IMR-90 (cell line): ENCODE data around the gene CDX1. TPM values are rescaled to one million over a fixed set of nuclear protein-coding genes. Genes with fewer than 3 reads are reported as not detected.

Source experiments
- ATAC-seq: fragments of 200-7000 bp; cut with Tn5 transposase; 2 replicates; pipeline ENCODE4 v1.9.1; 2020; ENCODE audit warnings: low read depth, mild to moderate bottlenecking, moderate library complexity
- BruUV-seq: library from RNA; stranded (reverse); fragments of 400-500 nt; replicated peaks from 2 replicates; lab custom pipeline; 2021; lab: Mats Ljungman, UMichigan
- CTCF ChIA-PET: fragments of 300-600 bp; formaldehyde crosslinking; extraction: SDS; loops from one replicate; lab custom pipeline; 2021; ENCODE audit warnings: antibody characterized with exemption; lab: Yijun Ruan, JAX
- POLR2A ChIA-PET: fragments of 300-600 bp; sonication (Branson Sonifier 250); formaldehyde crosslinking; loops from one replicate; lab custom pipeline; 2022; ENCODE audit warnings: antibody characterized with exemption; ENCODE audit not compliant: unreplicated experiment; lab: Charles Lee
- DNase-seq: peaks from one replicate; pipeline ENCODE4 v3.0.0; 2013
- H2AFZ ChIP-seq: replicated peaks from 2 replicates; pipeline ENCODE3; 2013; ENCODE audit warnings: low read length, mild to moderate bottlenecking; ENCODE audit not compliant: poor library complexity
- H2AK5ac ChIP-seq: 2 replicates; pipeline ENCODE4 v1.6.1; 2013; ENCODE audit warnings: low read depth, low read length, inconsistent platforms
- H2AK9ac ChIP-seq: replicated peaks from 2 replicates; pipeline ENCODE3; 2013; ENCODE audit warnings: mild to moderate bottlenecking, low read depth, low read length, moderate library complexity; ENCODE audit not compliant: poor library complexity
- H2BK120ac ChIP-seq: 2 replicates; pipeline ENCODE4 v1.6.1; 2013; ENCODE audit warnings: low read depth, low read length, inconsistent platforms
- H2BK15ac ChIP-seq: 3 replicates; pipeline ENCODE4 v1.6.1; 2013; ENCODE audit warnings: low read depth, low read length, inconsistent platforms
- H2BK20ac ChIP-seq: 2 replicates; pipeline ENCODE4 v1.6.1; 2013; ENCODE audit warnings: low read depth, mild to moderate bottlenecking, inconsistent platforms, low read length, moderate library complexity
- H2BK5ac ChIP-seq: 2 replicates; pipeline ENCODE4 v1.6.1; 2013; ENCODE audit warnings: mild to moderate bottlenecking, low read depth, low read length, inconsistent platforms; ENCODE audit not compliant: poor library complexity, severe bottlenecking
- H3K14ac ChIP-seq: replicated peaks from 2 replicates; pipeline ENCODE4 v1.6.1; 2013; ENCODE audit warnings: low read depth, low read length, inconsistent platforms
- H3K18ac ChIP-seq: 2 replicates; pipeline ENCODE4 v1.6.1; 2013; ENCODE audit warnings: low read depth, low read length, control low read depth
- H3K23ac ChIP-seq: 2 replicates; pipeline ENCODE4 v1.6.1; 2013; ENCODE audit warnings: low read depth, low read length, inconsistent platforms
- H3K27ac ChIP-seq: 2 replicates; pipeline ENCODE4 v1.5.1; 2013; ENCODE audit warnings: mild to moderate bottlenecking, control low read depth, low read length; ENCODE audit not compliant: insufficient read depth
- H3K27me3 ChIP-seq: 2 replicates; pipeline ENCODE4 v1.6.1; 2013; ENCODE audit warnings: low read length; ENCODE audit not compliant: control insufficient read depth, insufficient read depth
- H3K36me3 ChIP-seq: 2 replicates; pipeline ENCODE4 v1.6.1; 2013; ENCODE audit warnings: low read length, mixed read lengths; ENCODE audit not compliant: control insufficient read depth, insufficient read depth
- H3K4ac ChIP-seq: 2 replicates; pipeline ENCODE4 v1.6.1; 2013; ENCODE audit warnings: low read depth, low read length, inconsistent platforms
- H3K4me1 ChIP-seq: 2 replicates; pipeline ENCODE4 v1.6.1; 2013; ENCODE audit warnings: low read length, mixed read lengths; ENCODE audit not compliant: control insufficient read depth, insufficient read depth
- H3K4me2 ChIP-seq: 2 replicates; pipeline ENCODE4 v1.6.1; 2013; ENCODE audit warnings: low read depth, mild to moderate bottlenecking, control low read depth, low read length, moderate library complexity
- H3K4me3 ChIP-seq: 2 replicates; pipeline ENCODE4 v1.5.1; 2013; ENCODE audit warnings: low read depth, mild to moderate bottlenecking, control low read depth, low read length, moderate library complexity; ENCODE audit not compliant: insufficient read depth
- H3K56ac ChIP-seq: 2 replicates; pipeline ENCODE4 v1.6.1; 2013; ENCODE audit warnings: low read length, inconsistent platforms; ENCODE audit not compliant: insufficient read depth; ENCODE audit errors: extremely low read depth
- H3K79me1 ChIP-seq, 2 experiments: 2 replicates each; pipeline ENCODE4 v1.6.1; 2013; ENCODE audit warnings: low read length in 2 of 2, inconsistent platforms in 1 of 2, low read depth in 1 of 2
- H3K9ac ChIP-seq: 2 replicates; pipeline ENCODE4 v1.6.1; 2013; ENCODE audit warnings: low read depth, low read length, control low read depth
- H3K9me1 ChIP-seq: 2 replicates; pipeline ENCODE4 v1.6.1; 2013; ENCODE audit warnings: low read length, inconsistent platforms; ENCODE audit not compliant: insufficient read depth
- H3K9me3 ChIP-seq: 2 replicates; pipeline ENCODE4 v1.6.1; 2013; ENCODE audit warnings: low read length; ENCODE audit not compliant: control insufficient read depth, insufficient read depth
- H4K20me1 ChIP-seq: 2 replicates; pipeline ENCODE4 v1.6.1; 2013; ENCODE audit warnings: low read length, inconsistent platforms; ENCODE audit not compliant: insufficient read depth
- H4K5ac ChIP-seq: 2 replicates; pipeline ENCODE4 v1.6.1; 2013; ENCODE audit warnings: mild to moderate bottlenecking, low read depth, low read length, control low read depth
- H4K8ac ChIP-seq, 2 experiments: 2 replicates each; pipeline ENCODE4 v1.6.1; 2013; ENCODE audit warnings: low read depth in 2 of 2, low read length in 2 of 2, control low read depth in 1 of 2, inconsistent platforms in 1 of 2
- H4K91ac ChIP-seq: 2 replicates; pipeline ENCODE4 v1.6.1; 2013; ENCODE audit warnings: low read depth, low read length, inconsistent platforms; ENCODE audit not compliant: insufficient read depth
- BHLHE40 ChIP-seq: fragments of 150-350 bp; IDR thresholded peaks from 2 replicates; pipeline ENCODE4 v1.6.1; 2016; ENCODE audit warnings: mild to moderate bottlenecking, low read depth, low read length
- CEBPB ChIP-seq: IDR thresholded peaks from 2 replicates; pipeline ENCODE4 v1.6.1; 2012; ENCODE audit warnings: low read depth, low read length, improper control_type of control experiment
- CHD1 ChIP-seq: IDR thresholded peaks from 2 replicates; pipeline ENCODE4 v1.6.1; 2012; ENCODE audit warnings: low read depth, low read length, improper control_type of control experiment
- FOS ChIP-seq: fragments of 150-350 bp; IDR thresholded peaks from 2 replicates; pipeline ENCODE4 v1.6.1; 2016; ENCODE audit warnings: low read depth, low read length
- MAFK ChIP-seq: IDR thresholded peaks from 2 replicates; pipeline ENCODE4 v1.6.1; 2012; ENCODE audit warnings: low read depth, low read length, improper control_type of control experiment
- MAZ ChIP-seq: IDR thresholded peaks from 2 replicates; pipeline ENCODE4 v1.6.1; 2012; ENCODE audit warnings: low read depth, mild to moderate bottlenecking, low read length, improper control_type of control experiment, moderate library complexity, borderline replicate concordance
- MXI1 ChIP-seq: IDR thresholded peaks from 2 replicates; pipeline ENCODE4 v1.6.1; 2012; ENCODE audit warnings: low read depth, mild to moderate bottlenecking, low read length, moderate library complexity, borderline replicate concordance
- NFE2L2 ChIP-seq: fragments of 150-350 bp; IDR thresholded peaks from 2 replicates; pipeline ENCODE4 v1.6.1; 2016; ENCODE audit warnings: low read depth, mild to moderate bottlenecking, low read length
- POLR2A ChIP-seq: IDR thresholded peaks from 2 replicates; pipeline ENCODE4 v1.6.1; 2012; ENCODE audit warnings: mild to moderate bottlenecking, low read depth, low read length
- RAD21 ChIP-seq: IDR thresholded peaks from 2 replicates; pipeline ENCODE4 v1.6.1; 2012; ENCODE audit warnings: low read length, improper control_type of control experiment
- RCOR1 ChIP-seq: IDR thresholded peaks from 2 replicates; pipeline ENCODE4 v1.6.1; 2012; ENCODE audit warnings: mild to moderate bottlenecking, low read length, improper control_type of control experiment; ENCODE audit not compliant: insufficient replicate concordance
- RFX5 ChIP-seq: IDR thresholded peaks from 2 replicates; pipeline ENCODE4 v1.8.0; 2012; ENCODE audit warnings: low read depth, mild to moderate bottlenecking, low read length, moderate library complexity
- SMC3 ChIP-seq: fragments of 150-350 bp; IDR thresholded peaks from 2 replicates; pipeline ENCODE4 v1.6.1; 2016; ENCODE audit warnings: low read depth, mild to moderate bottlenecking, antibody characterized with exemption, low read length, moderate library complexity
- WGBS, 2 experiments: methylation state at CpG; one replicate each; pipeline versions ENCODE4 v1.1.5 to v1.1.7; 2013; ENCODE audit warnings: missing lambda C conversion rate in 2 of 2; ENCODE audit not compliant: insufficient read length in 1 of 2; ENCODE audit errors: extremely low coverage in 2 of 2; 5-methylcytosine and 5-hydroxymethylcytosine counted together
- dilution Hi-C: fragments of 300-500 bp; cut with HindIII; formaldehyde crosslinking; loops from one replicate; pipeline ENCODE4 v1.14.3; 2018; ENCODE audit warnings: low sequenced_read_pairs; ENCODE audit not compliant: unreplicated experiment
- in situ Hi-C: fragments of 300-500 bp; cut with MboI; formaldehyde crosslinking; loops from 3 replicates; pipeline ENCODE4 v1.14.3; 2019; ENCODE audit warnings: low sequenced_read_pairs, inconsistent platforms, mixed read lengths
- intact Hi-C: fragments of 100-400 bp; cut with micrococcal nuclease; formaldehyde crosslinking; loops from 2 replicates; pipeline ENCODE4 v1.10.0; 2022
- polyA plus RNA-seq, 3 experiments: library from polyadenylated mRNA; depleted of rRNA; stranded (reverse); fragments of >200 nt; gene quantifications; 2 replicates each; pipeline ENCODE4 v1.2.3, GENCODE V29; 2012; ENCODE audit warnings: low replicate concordance in 1 of 3
- total RNA-seq: library from RNA; depleted of rRNA; stranded (reverse); fragments of >200 nt; gene quantifications from 2 replicates; pipeline ENCODE4 v1.2.3, GENCODE V29; 2012
- TF ChIP-seq, protein P1 (sequence below): conservative IDR thresholded peaks from 2 replicates; pipeline ENCODE4 v1.5.1; 2012; ENCODE audit warnings: mild to moderate bottlenecking, low read depth, low read length, improper control_type of control experiment
- TF ChIP-seq, protein P2 (sequence below): fragments of 150-350 bp; IDR thresholded peaks from 2 replicates; pipeline ENCODE4 v1.6.1; 2017; ENCODE audit warnings: mild to moderate bottlenecking, antibody characterized with exemption, low read length, low read depth
- TF ChIP-seq, protein P3 (sequence below): fragments of 150-350 bp; IDR thresholded peaks from 2 replicates; pipeline ENCODE4 v1.6.1; 2016; ENCODE audit warnings: low read depth, mild to moderate bottlenecking, low read length, moderate library complexity, borderline replicate concordance

The CDX1 gene
- total and polyA plus RNA-seq, 2 of the 4 experiments (the other 2 are of a cell fraction): 0.18 to 0.24 TPM

GRCh38 chr5:150195736-150196485 is 29.3 kb downstream of the CDX1 start:
- Histone ChIP-seq H2AK5ac (no peak overlapping the region), H3K23ac (no peak overlapping the region), H3K9me1 (no peaks in the 10 kb centered on the region; the same call in 1 of the 2 replicates), H3K4me3 (no peak overlapping the region), H3K9ac (no peak overlapping the region), H3K36me3 (no peaks in the 10 kb centered on the region), H2BK5ac (no peak overlapping the region), H3K4me1 (no peaks in the 10 kb centered on the region), H3K4me2 (no peak overlapping the region), H3K27me3 (peaks cover 77% of the 10 kb centered on the region), H2BK15ac (no peak overlapping the region), H2BK20ac (no peak overlapping the region), H2AFZ (no peak overlapping the region), H3K18ac (no peak overlapping the region), H2BK120ac (no peak overlapping the region), H4K91ac (no peak overlapping the region), H3K56ac (no peak overlapping the region), H3K9me3 (peaks cover 2% of the 10 kb centered on the region; the same call in 1 of the 2 replicates), H3K27ac (no peak overlapping the region), H3K14ac (no peak overlapping the region), H4K20me1 (no peaks in the 10 kb centered on the region), H3K4ac (no peak overlapping the region), H2AK9ac (no peak overlapping the region), H3K79me1 (no peaks in the 10 kb centered on the region), H4K8ac (no peak overlapping the region), H4K5ac (no peak overlapping the region)
- no CpG with 5 or more reads among the region's 9 CpGs for WGBS, 2 experiments
- dilution Hi-C loops (no loop called here), intact Hi-C loops (no loop called here), in situ Hi-C loops (no loop called here)
- POLR2A ChIA-PET: no interaction called here
- DNase-seq (no peak), ATAC-seq (no peak)
- no TSS peak for BruUV-seq
- TF ChIP-seq RFX5: no peak
- TF ChIP-seq BHLHE40: no peak
- no peak for TF ChIP-seq NFE2L2
- TF ChIP-seq, protein P1, sequence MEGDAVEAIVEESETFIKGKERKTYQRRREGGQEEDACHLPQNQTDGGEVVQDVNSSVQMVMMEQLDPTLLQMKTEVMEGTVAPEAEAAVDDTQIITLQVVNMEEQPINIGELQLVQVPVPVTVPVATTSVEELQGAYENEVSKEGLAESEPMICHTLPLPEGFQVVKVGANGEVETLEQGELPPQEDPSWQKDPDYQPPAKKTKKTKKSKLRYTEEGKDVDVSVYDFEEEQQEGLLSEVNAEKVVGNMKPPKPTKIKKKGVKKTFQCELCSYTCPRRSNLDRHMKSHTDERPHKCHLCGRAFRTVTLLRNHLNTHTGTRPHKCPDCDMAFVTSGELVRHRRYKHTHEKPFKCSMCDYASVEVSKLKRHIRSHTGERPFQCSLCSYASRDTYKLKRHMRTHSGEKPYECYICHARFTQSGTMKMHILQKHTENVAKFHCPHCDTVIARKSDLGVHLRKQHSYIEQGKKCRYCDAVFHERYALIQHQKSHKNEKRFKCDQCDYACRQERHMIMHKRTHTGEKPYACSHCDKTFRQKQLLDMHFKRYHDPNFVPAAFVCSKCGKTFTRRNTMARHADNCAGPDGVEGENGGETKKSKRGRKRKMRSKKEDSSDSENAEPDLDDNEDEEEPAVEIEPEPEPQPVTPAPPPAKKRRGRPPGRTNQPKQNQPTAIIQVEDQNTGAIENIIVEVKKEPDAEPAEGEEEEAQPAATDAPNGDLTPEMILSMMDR: no peak
- no peak for TF ChIP-seq SMC3
- TF ChIP-seq MAZ: no peak
- no peak for TF ChIP-seq CEBPB
- TF ChIP-seq RCOR1: no peak
- no peak for TF ChIP-seq POLR2A
- no peak for TF ChIP-seq MXI1
- no peak for TF ChIP-seq CHD1
- TF ChIP-seq, protein P2, sequence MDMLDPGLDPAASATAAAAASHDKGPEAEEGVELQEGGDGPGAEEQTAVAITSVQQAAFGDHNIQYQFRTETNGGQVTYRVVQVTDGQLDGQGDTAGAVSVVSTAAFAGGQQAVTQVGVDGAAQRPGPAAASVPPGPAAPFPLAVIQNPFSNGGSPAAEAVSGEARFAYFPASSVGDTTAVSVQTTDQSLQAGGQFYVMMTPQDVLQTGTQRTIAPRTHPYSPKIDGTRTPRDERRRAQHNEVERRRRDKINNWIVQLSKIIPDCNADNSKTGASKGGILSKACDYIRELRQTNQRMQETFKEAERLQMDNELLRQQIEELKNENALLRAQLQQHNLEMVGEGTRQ: no peak
- no peak for TF ChIP-seq MAFK
- TF ChIP-seq RAD21: no peak
- TF ChIP-seq FOS: no peak
- TF ChIP-seq, protein P3, sequence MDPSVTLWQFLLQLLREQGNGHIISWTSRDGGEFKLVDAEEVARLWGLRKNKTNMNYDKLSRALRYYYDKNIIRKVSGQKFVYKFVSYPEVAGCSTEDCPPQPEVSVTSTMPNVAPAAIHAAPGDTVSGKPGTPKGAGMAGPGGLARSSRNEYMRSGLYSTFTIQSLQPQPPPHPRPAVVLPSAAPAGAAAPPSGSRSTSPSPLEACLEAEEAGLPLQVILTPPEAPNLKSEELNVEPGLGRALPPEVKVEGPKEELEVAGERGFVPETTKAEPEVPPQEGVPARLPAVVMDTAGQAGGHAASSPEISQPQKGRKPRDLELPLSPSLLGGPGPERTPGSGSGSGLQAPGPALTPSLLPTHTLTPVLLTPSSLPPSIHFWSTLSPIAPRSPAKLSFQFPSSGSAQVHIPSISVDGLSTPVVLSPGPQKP: no peak
- CTCF ChIA-PET: no interaction called here
